HEK293T (cell line): ENCODE measurements around the gene KAT6B.

Source experiments
- BHLHE40 ChIP-seq: fragments of 450-650 bp; IDR thresholded peaks from 2 replicates; pipeline ENCODE4 v1.6.1; 2016; ENCODE audit warnings: mild to moderate bottlenecking, moderate library complexity, borderline replicate concordance
- CTBP1 ChIP-seq: fragments of 450-650 bp; IDR thresholded peaks from 2 replicates; pipeline ENCODE4 v1.6.1; 2016; ENCODE audit warnings: borderline replicate concordance
- ELF4 ChIP-seq: fragments of 450-650 bp; IDR thresholded peaks from 2 replicates; pipeline ENCODE4 v1.6.1; 2017; ENCODE audit warnings: antibody characterized with exemption
- FOXA1 ChIP-seq: fragments of 450-650 bp; IDR thresholded peaks from 2 replicates; pipeline ENCODE4 v1.6.1; 2016; ENCODE audit warnings: mild to moderate bottlenecking
- FOXM1 ChIP-seq: fragments of 450-650 bp; IDR thresholded peaks from 2 replicates; pipeline ENCODE4 v1.6.1; 2017; ENCODE audit warnings: mild to moderate bottlenecking, borderline replicate concordance
- NFRKB ChIP-seq: fragments of 450-650 bp; IDR thresholded peaks from 2 replicates; pipeline ENCODE4 v1.6.1; 2016; ENCODE audit warnings: mild to moderate bottlenecking, moderate library complexity
- SUZ12 ChIP-seq: fragments of 450-650 bp; IDR thresholded peaks from 2 replicates; pipeline ENCODE4 v1.6.1; 2016; ENCODE audit warnings: mild to moderate bottlenecking

GRCh38 chr10:74868392-74868977 lies 42.1 kb downstream of the KAT6B start:
- TF ChIP-seq SUZ12 (no peak), NFRKB (no peak), BHLHE40 (no peak), CTBP1 (no peak), ELF4 (no peak), FOXM1 (no peak), FOXA1 (no peak)
